Caco-2 (cell line): ENCODE data around the gene PRPSAP2. TPM values are rescaled to one million over a fixed set of nuclear protein-coding genes. Genes with fewer than 3 reads are reported as not detected.
A peak's percentile ranks its signal among the peaks of the same experiment; 100 is the strongest.

Experiments used
- BruUV-seq: library from RNA; stranded (reverse); fragments of 400-500 nt; replicated peaks from 2 replicates; lab custom pipeline; 2021; lab: Mats Ljungman, UMichigan
- CTCF ChIA-PET: fragments of 300-600 bp; sonication (Branson Sonifier 250); formaldehyde crosslinking; loops from one replicate; lab custom pipeline; 2022; ENCODE audit warnings: antibody characterized with exemption; lab: Charles Lee
- POLR2A ChIA-PET: fragments of 300-600 bp; sonication (Branson Sonifier 250); formaldehyde crosslinking; loops from one replicate; lab custom pipeline; 2022; ENCODE audit warnings: antibody characterized with exemption; lab: Charles Lee
- DNase-seq, 2 experiments: peaks; one replicate each; pipeline versions ENCODE4 v3.0.0 to v3.0.0-alpha.2; 2020 to 2022
- H3K27me3 ChIP-seq: replicated peaks from 2 replicates; pipeline ENCODE4 v1.6.0; 2011; ENCODE audit warnings: low read length; ENCODE audit not compliant: control insufficient read depth, insufficient read depth
- H3K36me3 ChIP-seq: 2 replicates; pipeline ENCODE4 v1.5.1; 2011; ENCODE audit warnings: low read length; ENCODE audit not compliant: control insufficient read depth, insufficient read depth
- H3K4me1 ChIP-seq: fragments of 250-450 bp; sonication (Bioruptor Pico); 2 replicates; pipeline ENCODE4 v1.5.1; 2020; ENCODE audit warnings: mild to moderate bottlenecking
- H3K4me3 ChIP-seq: 2 replicates; pipeline ENCODE4 v1.5.1; 2011; ENCODE audit warnings: low read depth, mild to moderate bottlenecking, control low read depth, low read length
- H3K9me3 ChIP-seq: fragments of 250-450 bp; sonication (Bioruptor Pico); 2 replicates; pipeline ENCODE4 v1.5.1; 2020; ENCODE audit warnings: mild to moderate bottlenecking, moderate library complexity
- H3K27ac Mint-ChIP-seq: one replicate; pipeline ENCODE4 v1.8.0; 2022; ENCODE audit warnings: mixed read lengths; ENCODE audit not compliant: unreplicated experiment
- H3K27me3 Mint-ChIP-seq: one replicate; pipeline ENCODE4 v1.8.0; 2022; ENCODE audit warnings: mixed read lengths; ENCODE audit not compliant: insufficient read depth, unreplicated experiment
- H3K36me3 Mint-ChIP-seq: one replicate; pipeline ENCODE4 v1.8.0; 2022; ENCODE audit warnings: mild to moderate bottlenecking, mixed read lengths; ENCODE audit not compliant: insufficient read depth, unreplicated experiment
- H3K4me1 Mint-ChIP-seq: one replicate; pipeline ENCODE4 v1.8.0; 2022; ENCODE audit warnings: low read depth, mixed read lengths; ENCODE audit not compliant: unreplicated experiment
- H3K4me3 Mint-ChIP-seq: one replicate; pipeline ENCODE4 v1.8.0; 2022; ENCODE audit warnings: mild to moderate bottlenecking, moderate library complexity, mixed read lengths; ENCODE audit not compliant: unreplicated experiment
- H3K9me3 Mint-ChIP-seq: one replicate; pipeline ENCODE4 v1.8.0; 2022; ENCODE audit warnings: mixed read lengths; ENCODE audit not compliant: unreplicated experiment
- intact Hi-C: fragments of 100-400 bp; cut with micrococcal nuclease; formaldehyde crosslinking; loops from one replicate; pipeline ENCODE4 v1.10.0; 2022; ENCODE audit not compliant: unreplicated experiment
- total RNA-seq: library from RNA; stranded (reverse); gene quantifications from 2 replicates; pipeline ENCODE4 v1.2.3, GENCODE V29; 2022
- TF ChIP-seq, protein P1 (sequence below), 2 experiments: fragments of 200-600 bp in 1 of 2; IDR thresholded peaks; 1 replicate in 1 of 2; 2 replicates in 1 of 2; pipeline versions ENCODE4 v1.5.1 to v1.8.0; 2011 to 2022; ENCODE audit warnings: antibody characterized with exemption in 1 of 2, control low read depth in 1 of 2, inconsistent platforms in 1 of 2, low read depth in 1 of 2, low read length in 1 of 2, mild to moderate bottlenecking in 1 of 2, moderate library complexity in 1 of 2; ENCODE audit not compliant: insufficient read depth in 1 of 2, severe bottlenecking in 1 of 2, unreplicated experiment in 1 of 2

Gene PRPSAP2
- total RNA-seq, 1 experiment from 2014 or later, result 49.0 TPM

DNA sequence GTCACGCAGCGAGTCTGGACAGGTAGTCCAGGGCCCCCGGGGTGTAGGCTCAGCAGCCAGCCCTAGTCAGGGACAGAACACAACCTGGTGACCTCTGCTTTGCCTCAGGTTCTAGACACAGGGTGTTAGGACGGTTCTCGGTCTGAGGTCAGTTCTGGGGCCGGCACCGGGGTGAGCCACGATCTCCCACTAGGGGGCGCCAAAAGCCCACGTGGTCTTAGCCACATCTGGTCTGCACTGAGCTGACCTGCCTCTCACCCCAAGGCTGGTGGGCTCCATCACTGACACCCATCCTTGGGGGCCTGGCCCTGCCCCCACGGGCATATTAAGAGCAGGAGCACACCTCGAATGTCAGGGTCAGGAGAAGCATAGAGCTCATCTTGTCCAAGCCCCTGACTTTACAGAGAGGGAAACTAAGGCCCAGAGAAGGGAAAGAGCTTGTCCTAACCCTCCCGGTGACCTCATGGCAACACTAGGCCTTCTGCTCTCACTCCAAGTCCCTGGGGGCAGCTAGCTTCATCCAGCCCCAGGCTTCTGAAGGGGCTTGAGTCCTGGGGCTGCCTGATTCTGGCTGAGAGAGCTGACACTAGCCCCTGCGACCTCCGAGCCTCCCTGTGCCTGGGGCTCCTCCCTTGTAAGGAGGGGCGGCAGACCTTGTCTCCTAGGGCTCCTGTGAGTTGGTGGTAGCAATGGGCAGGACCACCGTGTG is 103.0 kb downstream of the PRPSAP2 start:
- Mint-ChIP-seq H3K36me3 (no peaks in the 10 kb centered on the region), H3K27me3 (no peaks in the 10 kb centered on the region), H3K4me3 (no peak overlapping the region), H3K9me3 (no peaks in the 10 kb centered on the region), H3K4me1 (peaks cover 11% of the 10 kb centered on the region), H3K27ac (no peak overlapping the region)
- intact Hi-C loops, result loop anchor here (2.0 to 10.0 kb wide), 2 partner anchors 28 to 146 kb away; no protein-coding TSS in a partner anchor
- no TSS peak for BruUV-seq
- Histone ChIP-seq H3K4me1 (peaks cover 20% of the 10 kb centered on the region), H3K4me3 (no peak overlapping the region), H3K27me3 (no peaks in the 10 kb centered on the region), H3K36me3 (no peaks in the 10 kb centered on the region), H3K9me3 (no peaks in the 10 kb centered on the region)
- peak; percentile 82 to 92 for DNase-seq
- POLR2A ChIA-PET, result no interaction called here
- TF ChIP-seq, protein P1, sequence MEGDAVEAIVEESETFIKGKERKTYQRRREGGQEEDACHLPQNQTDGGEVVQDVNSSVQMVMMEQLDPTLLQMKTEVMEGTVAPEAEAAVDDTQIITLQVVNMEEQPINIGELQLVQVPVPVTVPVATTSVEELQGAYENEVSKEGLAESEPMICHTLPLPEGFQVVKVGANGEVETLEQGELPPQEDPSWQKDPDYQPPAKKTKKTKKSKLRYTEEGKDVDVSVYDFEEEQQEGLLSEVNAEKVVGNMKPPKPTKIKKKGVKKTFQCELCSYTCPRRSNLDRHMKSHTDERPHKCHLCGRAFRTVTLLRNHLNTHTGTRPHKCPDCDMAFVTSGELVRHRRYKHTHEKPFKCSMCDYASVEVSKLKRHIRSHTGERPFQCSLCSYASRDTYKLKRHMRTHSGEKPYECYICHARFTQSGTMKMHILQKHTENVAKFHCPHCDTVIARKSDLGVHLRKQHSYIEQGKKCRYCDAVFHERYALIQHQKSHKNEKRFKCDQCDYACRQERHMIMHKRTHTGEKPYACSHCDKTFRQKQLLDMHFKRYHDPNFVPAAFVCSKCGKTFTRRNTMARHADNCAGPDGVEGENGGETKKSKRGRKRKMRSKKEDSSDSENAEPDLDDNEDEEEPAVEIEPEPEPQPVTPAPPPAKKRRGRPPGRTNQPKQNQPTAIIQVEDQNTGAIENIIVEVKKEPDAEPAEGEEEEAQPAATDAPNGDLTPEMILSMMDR (IDR thresholded peaks at IDR 0.05; ENCODE audit: insufficient read depth in 1 of 2, low read depth in 1 of 2, low read length in 1 of 2, severe bottlenecking in 1 of 2, unreplicated experiment in 1 of 2), result peak; percentile 96 to 97
- CTCF ChIA-PET, result interaction anchor here (0.6 to 1.2 kb wide), 15 partner anchors 9 to 620 kb away, joined by 3 to 11 read pairs (median 5); partner anchors contain the start of genes FAM83G and SLC5A10

GRCh38 chr17:18961634-18962493 is 103.9 kb downstream of the PRPSAP2 start:
- Histone ChIP-seq H3K27me3 (no peaks in the 10 kb centered on the region), H3K4me1 (peaks cover 20% of the 10 kb centered on the region), H3K9me3 (no peaks in the 10 kb centered on the region), H3K4me3 (no peak overlapping the region), H3K36me3 (no peaks in the 10 kb centered on the region)
- ChIA-PET POLR2A (no interaction called here), CTCF (interaction anchor here (0.6 to 1.2 kb wide), 8 partner anchors 8 to 619 kb away, joined by 3 to 11 read pairs (median 4); partner anchors contain the start of gene SLC5A10)
- TF ChIP-seq, protein P1 (IDR thresholded peaks at IDR 0.05; ENCODE audit: insufficient read depth in 1 of 2, low read depth in 1 of 2, low read length in 1 of 2, severe bottlenecking in 1 of 2, unreplicated experiment in 1 of 2), result no peak
- BruUV-seq, result no TSS peak
- no peak for DNase-seq
- Mint-ChIP-seq H3K4me1 (peaks cover 11% of the 10 kb centered on the region), H3K27me3 (no peaks in the 10 kb centered on the region), H3K36me3 (no peaks in the 10 kb centered on the region), H3K9me3 (no peaks in the 10 kb centered on the region), H3K27ac (peak overlapping the region; percentile 19), H3K4me3 (no peak overlapping the region)
- intact Hi-C loops, result loop anchor here (2.0 to 10.0 kb wide), 2 partner anchors 27 to 147 kb away; no protein-coding TSS in a partner anchor

DNA sequence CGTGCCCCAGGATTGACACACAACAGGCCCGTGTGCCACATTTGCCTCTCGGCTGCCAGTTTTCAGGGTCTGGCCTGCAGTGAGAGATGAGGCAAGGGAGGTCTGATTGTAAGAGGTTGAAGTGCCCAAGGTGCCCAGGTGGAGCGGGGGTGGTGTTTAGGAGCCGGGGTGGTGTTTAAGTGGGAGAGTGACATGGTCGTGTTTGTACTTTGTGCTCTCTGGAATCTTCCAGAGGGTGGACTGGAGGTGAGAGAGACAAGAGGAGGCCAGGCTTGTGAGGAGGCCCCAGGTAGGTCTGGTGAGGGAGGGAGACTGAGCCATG is 104.5 kb downstream of the PRPSAP2 start:
- ChIA-PET CTCF (no interaction called here), POLR2A (no interaction called here)
- peak overlapping the region; percentile 19 for H3K27ac Mint-ChIP-seq
- Histone ChIP-seq H3K4me1 (peaks cover 20% of the 10 kb centered on the region), H3K9me3 (no peaks in the 10 kb centered on the region), H3K4me3 (no peak overlapping the region), H3K27me3 (no peaks in the 10 kb centered on the region), H3K36me3 (no peaks in the 10 kb centered on the region)
- no peaks in the 10 kb centered on the region for H3K9me3 Mint-ChIP-seq
- BruUV-seq, result no TSS peak
- DNase-seq, result no peak
- H3K4me3 Mint-ChIP-seq, result no peak overlapping the region
- intact Hi-C loops, result loop anchor here (10.0 kb wide), 1 partner anchor 148 kb away; no protein-coding TSS in a partner anchor
- peaks cover 11% of the 10 kb centered on the region for H3K4me1 Mint-ChIP-seq
- H3K36me3 Mint-ChIP-seq, result no peaks in the 10 kb centered on the region
- H3K27me3 Mint-ChIP-seq, result no peaks in the 10 kb centered on the region
- TF ChIP-seq, protein P1 (IDR thresholded peaks at IDR 0.05; ENCODE audit: insufficient read depth in 1 of 2, low read depth in 1 of 2, low read length in 1 of 2, severe bottlenecking in 1 of 2, unreplicated experiment in 1 of 2), result no peak
